IPS-NIHi7 (cell line): Measurements from ENCODE around the gene RAI14.
A peak's percentile ranks its signal among the peaks of the same experiment; 100 is the strongest.

Experiments used
- DNase-seq: peaks from one replicate; pipeline ENCODE4 v3.0.0; 2012; ENCODE audit warnings: mixed read lengths; ENCODE audit errors: extremely low spot score

Gene RAI14

GRCh38 chr5:34675857-34676256 lies 19.7 kb downstream of the RAI14 start:
- DNase-seq = no peak

GRCh38 chr5:34676416-34676815 lies 20.3 kb downstream of the RAI14 start:
- no peak for DNase-seq

GRCh38 chr5:34677428-34677827 lies 21.3 kb downstream of the RAI14 start:
- DNase-seq = no peak

GRCh38 chr5:34680896-34681295 lies 24.8 kb downstream of the RAI14 start:
- DNase-seq = no peak

- no peak for DNase-seq
Measured at GRCh38 chr5:34682926-34683623, 26.9 kb downstream of the RAI14 start.

GRCh38 chr5:34684281-34684979 lies 28.3 kb downstream of the RAI14 start:
- DNase-seq = no peak

GRCh38 chr5:34684980-34685352 lies 28.8 kb downstream of the RAI14 start:
- no peak for DNase-seq

GRCh38 chr5:34685485-34686165 lies 29.5 kb downstream of the RAI14 start:
- peak; percentile 29 for DNase-seq

GRCh38 chr5:34686762-34687268 lies 30.7 kb downstream of the RAI14 start:
- DNase-seq = peak; percentile 52

GRCh38 chr5:34687269-34688011 lies 31.3 kb downstream of the RAI14 start:
- no peak for DNase-seq

- DNase-seq = no peak
Measured at GRCh38 chr5:34688015-34688810, 32.1 kb downstream of the RAI14 start.

GRCh38 chr5:34690301-34690700 lies 34.2 kb downstream of the RAI14 start:
- no peak for DNase-seq

GRCh38 chr5:34690898-34691297 lies 34.8 kb downstream of the RAI14 start:
- no peak for DNase-seq

- no peak for DNase-seq
Measured at GRCh38 chr5:34691326-34691725, 35.2 kb downstream of the RAI14 start.

- no peak for DNase-seq
Measured at GRCh38 chr5:34692786-34693185, 36.7 kb downstream of the RAI14 start.

GRCh38 chr5:34694012-34694411 lies 37.9 kb downstream of the RAI14 start:
- no peak for DNase-seq

- no peak for DNase-seq
Measured at GRCh38 chr5:34694685-34695084, 38.6 kb downstream of the RAI14 start.

- DNase-seq = no peak
Measured at GRCh38 chr5:34695275-34696027, 39.3 kb downstream of the RAI14 start.

GRCh38 chr5:34697308-34698108 lies 41.4 kb downstream of the RAI14 start:
- DNase-seq = no peak

- DNase-seq = no peak
Measured at GRCh38 chr5:34698109-34698419, 41.9 kb downstream of the RAI14 start.
